Adrenal gland (tissue), 12 donors: ENCODE data around the gene FAM216B. TPM values are rescaled to one million over a fixed set of nuclear protein-coding genes. Genes with fewer than 3 reads are reported as not detected.
"Not testable (repeated sequence)": the region's sequence is repeated elsewhere in the genome, so short reads cannot be mapped to it uniquely, and the experiment has no call there.

ENCODE experiments used
- DNase-seq, 7 donors: peaks; one replicate each; pipeline ENCODE4 v3.0.0-alpha.2; 2019 to 2020
- H3K27ac ChIP-seq, 5 donors: fragments of 200-600 bp; sonication (generic) in 4 of 5; 1 replicate in 3 of 5; 2 replicates in 2 of 5; pipeline versions ENCODE4 v1.5.1 to v1.8.0; 2016 to 2020; ENCODE audit warnings: mild to moderate bottlenecking in 1 of 5
- H3K27me3 ChIP-seq: fragments of 200-600 bp; 2 replicates; pipeline ENCODE4 v1.8.0; 2021
- H3K36me3 ChIP-seq, 2 donors: fragments of 200-600 bp; replicated peaks in 1 of 2; 1 replicate in 1 of 2; 2 replicates in 1 of 2; pipeline versions ENCODE4 v1.5.1 to v1.8.0; 2018 to 2022
- H3K4me1 ChIP-seq, 2 donors: fragments of 200-600 bp; replicated peaks in 1 of 2; 1 replicate in 1 of 2; 2 replicates in 1 of 2; pipeline versions ENCODE4 v1.5.1 to v1.8.0; 2018 to 2021
- H3K4me3 ChIP-seq, 4 donors: fragments of 200-600 bp; sonication (generic) in 3 of 4; one replicate each; pipeline ENCODE4 v1.5.1; 2016 to 2018
- H3K9me3 ChIP-seq, 3 donors: fragments of 200-600 bp; sonication (generic) in 1 of 3; replicated peaks in 1 of 3; 1 replicate in 2 of 3; 2 replicates in 1 of 3; pipeline versions ENCODE4 v1.5.1 to v1.8.0; 2016 to 2021
- POLR2A ChIP-seq, 2 donors: fragments of 450-650 bp; IDR thresholded peaks; one replicate each; pipeline ENCODE4 v1.6.1; 2017; ENCODE audit warnings: antibody characterized with exemption in 2 of 2, mild to moderate bottlenecking in 2 of 2, moderate library complexity in 1 of 2
- WGBS, 4 donors: extraction: QIAGEN DNeasy Blood & Tissue Kit in 2 of 4; methylation state at CpG; one replicate each; pipeline versions ENCODE4 v1.1.5 to v1.1.7; 2013 to 2017; 5-methylcytosine and 5-hydroxymethylcytosine counted together
- intact Hi-C, 2 donors: fragments of 100-400 bp; cut with DNase I; formaldehyde crosslinking; loops; one replicate each; pipeline versions ENCODE4 v1.14.1 to v1.15.0; 2022 to 2023
- polyA plus RNA-seq, 3 donors: library from polyadenylated mRNA; stranded (reverse); fragments of 200-250 nt in 2 of 3; fragments of 350-450 nt in 1 of 3; fragmentation: Illumina TruSeq in 1 of 3; extraction: RNeasy Lipid Tissue Mini Kit (QIAGEN cat#74804) in 1 of 3; gene quantifications; one replicate each; pipeline ENCODE4 v1.2.3, GENCODE V29; 2013 to 2014
- total RNA-seq, 9 donors: library from RNA; depleted of rRNA in 4 of 9; stranded (reverse); fragments of >200 nt in 4 of 9; fragments of 120-200 nt in 1 of 9; fragmentation: NEBNext Ultra II Directional in 1 of 9; extraction: Animal tissue kit (Norgen Biotek cat#: 25700) in 1 of 9; gene quantifications; one replicate each; pipeline versions ENCODE4 v1.1.0 to v1.2.4, GENCODE V29; 2013 to 2023
- TF ChIP-seq, protein P1 (sequence below), 6 experiments: fragments of 450-650 bp in 4 of 6; fragments of 200-600 bp in 2 of 6; sonication (generic) in 1 of 6; IDR thresholded peaks; 1 replicate in 5 of 6; 2 replicates in 1 of 6; pipeline versions ENCODE4 v1.5.1 to v1.8.0; 2016 to 2021; ENCODE audit warnings: antibody characterized with exemption in 6 of 6, mild to moderate bottlenecking in 2 of 6, moderate library complexity in 1 of 6
- donor health status: healthy with polysubstance abuse.
- donor health status: Bipolar disorder and iron deficiency.
- donor health status: DM: yes; HTN: yes; CAD: no.
- donor health status: DM: no; HTN: no; CAD: no.
- donor health status: DM: no; HTN: no; CAD: no.
- donor health status: DM: yes; HTN: yes; CAD: no.

FAM216B gene
- total and polyA plus RNA-seq, 12 donors, result not detected

DNA sequence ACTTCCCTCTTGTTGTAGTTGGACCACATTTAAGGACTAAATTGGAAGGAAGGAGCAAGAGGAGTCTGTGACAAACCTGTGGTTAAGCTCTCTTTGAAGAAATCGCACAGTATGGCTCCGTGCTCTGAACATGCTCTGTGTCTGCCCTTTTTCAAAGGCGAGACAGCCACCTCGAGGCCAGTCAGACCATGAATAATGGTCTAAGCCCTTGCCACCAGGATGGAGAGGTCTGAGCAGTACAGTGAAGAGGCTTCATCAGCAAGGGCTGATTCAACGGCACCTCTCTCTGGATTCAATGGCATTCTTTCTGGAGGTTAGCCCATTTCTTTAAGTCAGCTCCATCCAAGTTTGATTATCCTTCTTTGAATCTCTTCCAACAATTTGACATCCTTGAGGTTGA, 30.9 kb downstream of the FAM216B start:
- no peak for TF ChIP-seq POLR2A (IDR thresholded peaks at IDR 0.05)
- TF ChIP-seq, protein P1, sequence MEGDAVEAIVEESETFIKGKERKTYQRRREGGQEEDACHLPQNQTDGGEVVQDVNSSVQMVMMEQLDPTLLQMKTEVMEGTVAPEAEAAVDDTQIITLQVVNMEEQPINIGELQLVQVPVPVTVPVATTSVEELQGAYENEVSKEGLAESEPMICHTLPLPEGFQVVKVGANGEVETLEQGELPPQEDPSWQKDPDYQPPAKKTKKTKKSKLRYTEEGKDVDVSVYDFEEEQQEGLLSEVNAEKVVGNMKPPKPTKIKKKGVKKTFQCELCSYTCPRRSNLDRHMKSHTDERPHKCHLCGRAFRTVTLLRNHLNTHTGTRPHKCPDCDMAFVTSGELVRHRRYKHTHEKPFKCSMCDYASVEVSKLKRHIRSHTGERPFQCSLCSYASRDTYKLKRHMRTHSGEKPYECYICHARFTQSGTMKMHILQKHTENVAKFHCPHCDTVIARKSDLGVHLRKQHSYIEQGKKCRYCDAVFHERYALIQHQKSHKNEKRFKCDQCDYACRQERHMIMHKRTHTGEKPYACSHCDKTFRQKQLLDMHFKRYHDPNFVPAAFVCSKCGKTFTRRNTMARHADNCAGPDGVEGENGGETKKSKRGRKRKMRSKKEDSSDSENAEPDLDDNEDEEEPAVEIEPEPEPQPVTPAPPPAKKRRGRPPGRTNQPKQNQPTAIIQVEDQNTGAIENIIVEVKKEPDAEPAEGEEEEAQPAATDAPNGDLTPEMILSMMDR (IDR thresholded peaks at IDR 0.05), result no peak
- intact Hi-C loops, result no loop called here
- H3K9me3 ChIP-seq, result no peaks in the 10 kb centered on the region
- no peaks in the 10 kb centered on the region for H3K4me1 ChIP-seq
- no peak overlapping the region for H3K4me3 ChIP-seq
- H3K36me3 ChIP-seq, result no peaks in the 10 kb centered on the region
- no peak overlapping the region for H3K27ac ChIP-seq
- WGBS, 4 donors, result 74 to 87% (median 82%) methylated on average over 5 of the region's 5 CpGs
- H3K27me3 ChIP-seq, result peaks cover 9% of the 10 kb centered on the region
- no peak for DNase-seq

DNA sequence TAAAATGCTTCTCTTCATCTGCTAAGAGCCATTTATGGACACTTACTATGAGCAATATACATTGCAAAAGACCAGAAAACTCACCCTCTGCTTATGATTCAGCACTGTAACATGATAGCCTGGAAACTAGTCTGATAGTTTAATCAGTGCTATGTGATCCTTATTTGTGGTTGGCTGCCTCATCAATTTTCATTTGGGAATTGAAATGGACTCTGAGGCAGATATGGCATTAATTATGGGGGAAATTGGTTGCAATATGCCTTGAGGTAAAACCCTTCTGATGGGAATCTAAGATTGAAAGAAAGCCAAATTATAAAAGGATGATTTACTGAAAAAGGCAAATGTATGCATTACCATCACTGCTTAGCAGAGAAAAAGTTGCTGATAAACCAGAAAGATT, 33.5 kb downstream of the FAM216B start:
- intact Hi-C loops, result no loop called here
- no peak overlapping the region for H3K4me3 ChIP-seq
- no peaks in the 10 kb centered on the region for H3K4me1 ChIP-seq
- H3K27ac ChIP-seq, result no peak overlapping the region
- no peaks in the 10 kb centered on the region for H3K36me3 ChIP-seq
- no peaks in the 10 kb centered on the region for H3K9me3 ChIP-seq
- TF ChIP-seq POLR2A (IDR thresholded peaks at IDR 0.05), result no peak
- TF ChIP-seq, protein P1 (IDR thresholded peaks at IDR 0.05), result no peak
- peaks cover 9% of the 10 kb centered on the region for H3K27me3 ChIP-seq
- DNase-seq, result no peak

DNA sequence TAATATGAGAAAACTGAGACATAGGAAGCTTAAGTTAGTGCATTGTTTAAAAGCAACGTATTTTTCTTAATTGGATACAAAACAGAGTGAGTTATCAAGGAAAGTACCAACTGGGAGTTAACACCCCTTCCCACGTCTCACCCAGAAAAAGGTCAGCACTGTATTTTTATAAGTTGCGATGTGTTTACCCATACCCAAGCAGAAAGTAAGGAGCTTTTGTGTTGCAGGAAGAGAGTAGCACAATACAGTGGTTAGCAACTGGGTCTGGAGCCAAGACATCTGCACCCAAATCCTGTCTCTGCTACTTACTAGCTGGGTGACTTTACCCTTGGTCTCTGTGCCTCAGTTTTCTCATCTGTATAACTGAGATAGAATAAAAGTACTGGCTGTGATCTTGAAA, 34.3 kb downstream of the FAM216B start:
- DNase-seq, result no peak
- H3K36me3 ChIP-seq, result no peaks in the 10 kb centered on the region
- no peaks in the 10 kb centered on the region for H3K4me1 ChIP-seq
- WGBS, 4 donors, result 62 to 69% (median 66%) methylated on average over 3 of the region's 3 CpGs
- H3K4me3 ChIP-seq, result no peak overlapping the region
- no peaks in the 10 kb centered on the region for H3K9me3 ChIP-seq
- no peak overlapping the region for H3K27ac ChIP-seq
- intact Hi-C loops, result no loop called here
- TF ChIP-seq, protein P1 (IDR thresholded peaks at IDR 0.05), result no peak
- TF ChIP-seq POLR2A (IDR thresholded peaks at IDR 0.05), result no peak
- H3K27me3 ChIP-seq, result peaks cover 9% of the 10 kb centered on the region

DNA sequence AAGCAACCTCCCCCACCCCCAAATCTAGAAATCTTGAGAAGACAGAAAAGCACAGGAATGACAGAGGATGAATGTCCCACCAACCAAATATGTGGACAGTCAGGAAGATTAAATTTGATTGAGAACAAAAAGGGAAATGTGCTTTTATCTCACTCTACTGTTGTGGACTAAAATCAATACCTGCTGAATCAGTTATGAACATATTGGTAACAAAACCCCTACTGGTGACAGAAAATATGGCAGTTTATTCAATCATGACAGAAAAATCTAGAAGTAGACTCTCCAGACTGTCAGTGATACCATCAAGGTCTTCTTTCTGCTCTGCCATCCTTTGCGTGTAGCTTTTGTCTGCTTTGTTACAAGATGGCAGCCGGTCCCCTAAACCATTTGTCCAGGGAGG, 35.2 kb downstream of the FAM216B start:
- no peak for DNase-seq
- Histone ChIP-seq H3K9me3 (no peaks in the 10 kb centered on the region), H3K4me3 (no peak overlapping the region), H3K4me1 (no peaks in the 10 kb centered on the region), H3K27ac (no peak overlapping the region), H3K27me3 (peaks cover 9% of the 10 kb centered on the region), H3K36me3 (no peaks in the 10 kb centered on the region)
- WGBS, 4 donors, result 87 to 97% (median 92%) methylated on average over 2 of the region's 2 CpGs
- intact Hi-C loops, result no loop called here
- TF ChIP-seq POLR2A (IDR thresholded peaks at IDR 0.05), result no peak
- TF ChIP-seq, protein P1 (IDR thresholded peaks at IDR 0.05), result no peak

DNA sequence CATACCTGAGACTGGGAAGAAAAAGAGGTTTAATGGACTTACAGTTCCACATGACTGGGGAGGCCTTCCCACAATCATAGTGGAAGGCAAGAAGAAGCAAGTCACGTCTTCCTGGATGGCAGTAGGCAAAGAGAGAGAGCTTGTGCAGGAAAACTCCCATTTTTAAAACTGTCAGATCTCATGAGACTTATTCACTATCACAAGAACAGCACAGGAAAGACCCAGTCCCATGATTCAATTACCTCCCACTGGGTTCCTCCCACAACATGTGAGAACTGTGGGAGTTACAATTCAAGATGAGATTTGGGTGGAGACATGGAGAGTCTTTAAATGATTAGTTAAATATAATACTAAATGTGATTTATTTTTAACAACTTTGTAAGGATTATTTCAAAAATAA, 38.3 kb downstream of the FAM216B start:
- DNase-seq, intact Hi-C loops, H3K27ac ChIP-seq, H3K4me1 ChIP-seq, H3K36me3 ChIP-seq, H3K9me3 ChIP-seq, H3K27me3 ChIP-seq, H3K4me3 ChIP-seq: not testable (repeated sequence)
- 69 to 84% (median 73%) methylated on average over 1 of the region's 1 CpG for WGBS, 4 donors
